ENCODE data around the gene RHOU.

RHOU gene

GRCh38 chr1:228737601-228738041 is 2.3 kb downstream of the RHOU start:
- no peak for DNase-seq

- DNase-seq: no peak
Measured at GRCh38 chr1:228739826-228740225, 4.5 kb downstream of the RHOU start.

- no peak for DNase-seq
Measured at GRCh38 chr1:228740543-228741317, 5.5 kb downstream of the RHOU start.

- DNase-seq: no peak
Measured at GRCh38 chr1:228742281-228742860, 7.1 kb downstream of the RHOU start.

- no peak for DNase-seq
Measured at GRCh38 chr1:228743405-228743804, 8.1 kb downstream of the RHOU start.

GRCh38 chr1:228744356-228744755 is 9.1 kb downstream of the RHOU start:
- DNase-seq: no peak

GRCh38 chr1:228744918-228745317 is 9.6 kb downstream of the RHOU start:
- no peak for DNase-seq

GRCh38 chr1:228745497-228745896 is 10.2 kb downstream of the RHOU start:
- no peak for DNase-seq

GRCh38 chr1:228747301-228747935 is 12.1 kb downstream of the RHOU start:
- no peak for DNase-seq

- DNase-seq: no peak
Measured at GRCh38 chr1:228748029-228748428, 12.8 kb downstream of the RHOU start.

- DNase-seq: no peak
Measured at GRCh38 chr1:228748431-228748830, 13.2 kb downstream of the RHOU start.

GRCh38 chr1:228749765-228750164 is 14.5 kb downstream of the RHOU start:
- no peak for DNase-seq

GRCh38 chr1:228750915-228751314 is 15.6 kb downstream of the RHOU start:
- DNase-seq: no peak

- no peak for DNase-seq
Measured at GRCh38 chr1:228751360-228752098, 16.2 kb downstream of the RHOU start.

- no peak for DNase-seq
Measured at GRCh38 chr1:228752258-228752657, 17.0 kb downstream of the RHOU start.

GRCh38 chr1:228752675-228753265 is 17.5 kb downstream of the RHOU start:
- DNase-seq: no peak

- no peak for DNase-seq
Measured at GRCh38 chr1:228753287-228753686, 18.0 kb downstream of the RHOU start.

- DNase-seq: no peak
Measured at GRCh38 chr1:228753786-228754360, 18.6 kb downstream of the RHOU start.

- DNase-seq: no peak
Measured at GRCh38 chr1:228754646-228755268, 19.5 kb downstream of the RHOU start.

GRCh38 chr1:228755800-228756199 is 20.5 kb downstream of the RHOU start:
- DNase-seq: no peak

- no peak for DNase-seq
Measured at GRCh38 chr1:228756457-228756856, 21.2 kb downstream of the RHOU start.

GRCh38 chr1:228758447-228758846 is 23.2 kb downstream of the RHOU start:
- no peak for DNase-seq
